ENCODE data around the gene COL9A3.

DNA sequence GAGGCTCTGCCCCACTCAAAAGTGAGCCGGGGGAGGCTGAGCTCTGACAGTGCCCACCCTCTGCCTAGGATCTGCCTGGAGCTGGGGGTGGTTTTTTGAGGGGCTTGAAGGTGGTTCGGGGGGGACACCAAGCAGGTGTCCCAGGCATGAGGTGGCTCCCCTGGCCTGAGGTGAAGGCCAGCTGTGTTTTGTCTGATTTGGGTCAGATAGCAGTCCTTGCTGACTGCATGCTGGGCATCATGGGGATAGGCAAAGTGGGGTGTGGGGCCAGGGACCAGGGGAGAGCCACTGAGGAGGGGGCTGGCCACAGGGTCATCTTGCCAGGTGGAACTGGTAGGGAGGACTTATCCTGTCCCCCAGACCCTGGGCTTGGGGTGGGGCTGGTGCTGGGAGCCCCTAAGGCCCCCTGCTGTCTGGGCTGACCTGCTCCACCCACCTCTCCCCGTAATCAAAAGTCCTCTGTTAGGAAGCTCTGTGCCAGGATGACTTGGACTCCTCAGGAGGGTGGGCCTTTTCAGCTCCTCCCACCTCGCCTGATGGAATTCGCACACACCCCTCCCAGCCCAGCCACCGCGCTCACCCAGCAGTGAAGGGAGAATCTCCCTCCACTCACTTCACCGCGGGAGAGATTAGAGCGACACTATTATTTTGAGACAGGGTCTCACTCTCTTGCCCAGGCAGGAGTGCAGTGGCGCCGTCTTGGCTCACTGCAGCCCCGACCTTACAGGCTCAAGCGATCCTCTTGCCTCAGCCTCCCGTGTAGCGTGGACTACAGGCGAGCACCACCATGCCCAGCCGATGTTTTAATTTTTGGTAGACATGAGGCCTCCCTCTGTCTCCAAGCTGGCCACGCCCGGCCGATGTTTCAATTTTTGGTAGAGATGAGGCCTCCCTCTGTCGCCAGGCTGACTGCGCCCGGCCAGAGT is 1.5 kb upstream of the COL9A3 start:
- TF ChIP-seq, protein P1, sequence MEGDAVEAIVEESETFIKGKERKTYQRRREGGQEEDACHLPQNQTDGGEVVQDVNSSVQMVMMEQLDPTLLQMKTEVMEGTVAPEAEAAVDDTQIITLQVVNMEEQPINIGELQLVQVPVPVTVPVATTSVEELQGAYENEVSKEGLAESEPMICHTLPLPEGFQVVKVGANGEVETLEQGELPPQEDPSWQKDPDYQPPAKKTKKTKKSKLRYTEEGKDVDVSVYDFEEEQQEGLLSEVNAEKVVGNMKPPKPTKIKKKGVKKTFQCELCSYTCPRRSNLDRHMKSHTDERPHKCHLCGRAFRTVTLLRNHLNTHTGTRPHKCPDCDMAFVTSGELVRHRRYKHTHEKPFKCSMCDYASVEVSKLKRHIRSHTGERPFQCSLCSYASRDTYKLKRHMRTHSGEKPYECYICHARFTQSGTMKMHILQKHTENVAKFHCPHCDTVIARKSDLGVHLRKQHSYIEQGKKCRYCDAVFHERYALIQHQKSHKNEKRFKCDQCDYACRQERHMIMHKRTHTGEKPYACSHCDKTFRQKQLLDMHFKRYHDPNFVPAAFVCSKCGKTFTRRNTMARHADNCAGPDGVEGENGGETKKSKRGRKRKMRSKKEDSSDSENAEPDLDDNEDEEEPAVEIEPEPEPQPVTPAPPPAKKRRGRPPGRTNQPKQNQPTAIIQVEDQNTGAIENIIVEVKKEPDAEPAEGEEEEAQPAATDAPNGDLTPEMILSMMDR (IDR thresholded peaks at IDR 0.05; ENCODE audit: poor library complexity), result no peak
- TF ChIP-seq EZH2 (IDR thresholded peaks at IDR 0.05; ENCODE audit: borderline replicate concordance), result no peak
- no peak for TF ChIP-seq EZH2phosphoT487 (IDR thresholded peaks at IDR 0.05; ENCODE audit: low read depth, severe bottlenecking, unreplicated experiment)

All from hepatocyte (in vitro differentiated cells).